NK-92 (cell line): ENCODE results near the gene P4HA1.
"Not testable (repeated sequence)": the region's sequence is repeated elsewhere in the genome, so short reads cannot be mapped to it uniquely, and the experiment has no call there.

Experiments
- DNase-seq: peaks from one replicate; lab custom pipeline; 2025; ENCODE audit not compliant: unreplicated experiment; lab: John Stamatoyannopoulos, UW

Gene P4HA1

DNA sequence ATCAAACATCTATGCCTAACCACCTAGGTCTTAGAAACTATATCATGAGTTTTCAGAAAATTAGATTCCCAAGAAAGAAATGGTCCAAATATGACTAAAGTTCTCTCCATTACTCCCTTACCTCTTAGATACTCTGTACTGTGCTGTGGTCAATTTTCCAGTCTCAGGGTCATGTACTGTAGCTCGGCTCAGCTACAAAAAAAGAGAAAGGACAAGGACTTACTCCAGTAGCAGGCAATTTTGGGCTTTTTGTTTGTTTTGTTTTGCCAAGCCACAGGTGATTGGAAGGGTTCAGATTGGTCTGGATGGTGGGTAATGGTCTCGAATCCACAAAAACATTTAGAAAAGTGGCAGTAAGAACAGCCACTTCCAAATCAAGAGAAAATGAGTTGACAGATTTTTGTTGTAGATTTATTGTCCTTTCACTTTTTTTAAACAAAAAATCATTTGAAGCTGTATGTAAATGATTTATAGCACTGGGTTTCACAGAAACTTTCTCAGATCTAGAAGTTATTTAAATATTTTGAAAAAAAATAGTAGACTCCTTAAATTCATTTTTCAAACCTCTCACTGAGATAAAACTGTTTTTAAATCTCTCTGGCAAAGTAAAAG, 52.8 kb downstream of the P4HA1 start:
- DNase-seq, result no peak

DNA sequence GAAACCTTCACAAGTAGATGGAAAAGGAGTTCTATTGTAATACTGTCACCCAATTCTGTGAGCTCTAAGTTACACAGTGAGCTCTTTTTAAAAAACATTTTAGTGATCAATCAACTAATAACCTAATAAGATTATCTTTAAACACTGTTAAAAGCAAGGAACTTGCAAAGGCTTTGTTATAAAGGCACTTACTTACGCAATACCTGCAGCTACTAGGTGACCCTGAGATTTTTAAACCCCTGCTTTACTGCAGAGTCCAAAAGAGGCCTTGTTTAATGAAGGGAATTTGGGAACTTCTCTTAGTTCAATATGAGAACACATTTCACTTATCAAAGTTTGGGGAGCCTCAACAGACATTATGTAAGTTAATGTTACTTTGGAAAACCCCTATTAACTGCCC, 53.3 kb downstream of the P4HA1 start:
- no peak for DNase-seq

DNA sequence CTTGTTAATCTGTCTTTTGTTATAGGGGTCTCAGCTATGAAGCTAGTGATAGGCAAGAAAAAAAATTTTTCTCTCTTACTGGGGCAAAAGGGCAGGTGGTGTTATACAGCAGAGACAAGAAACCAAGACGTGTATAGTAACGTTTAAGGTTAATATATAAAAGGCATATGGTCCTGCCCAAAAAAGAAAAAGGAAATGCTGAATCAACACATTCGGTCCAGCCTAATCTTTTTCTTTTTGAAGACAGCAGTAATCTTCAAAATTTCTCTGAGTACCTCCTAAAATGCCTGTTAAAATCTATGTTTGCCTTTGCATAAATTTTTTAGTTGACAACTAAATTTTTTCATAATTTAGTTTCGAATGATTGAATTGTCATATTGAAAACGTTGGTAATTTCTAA, 54.5 kb downstream of the P4HA1 start:
- DNase-seq, result no peak

DNA sequence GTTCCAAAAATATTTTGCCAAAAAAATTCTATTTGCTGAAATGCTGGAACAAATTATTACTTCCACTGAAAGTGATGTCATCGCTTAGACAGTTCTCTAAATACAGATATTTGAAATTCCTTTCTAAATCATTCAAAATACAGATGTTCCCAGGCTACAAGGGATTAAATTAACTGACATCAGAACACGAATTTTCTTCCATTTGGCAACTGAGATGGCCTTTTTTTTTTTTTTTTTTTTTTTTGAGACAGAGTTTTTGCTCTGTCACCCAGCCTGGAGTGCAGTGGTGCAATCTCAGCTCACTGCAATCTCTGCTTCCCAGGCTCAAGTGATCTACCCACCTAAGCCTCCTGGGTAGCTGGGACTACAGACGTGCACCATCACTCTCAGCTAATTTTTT, 57.0 kb downstream of the P4HA1 start:
- DNase-seq, result no peak

DNA sequence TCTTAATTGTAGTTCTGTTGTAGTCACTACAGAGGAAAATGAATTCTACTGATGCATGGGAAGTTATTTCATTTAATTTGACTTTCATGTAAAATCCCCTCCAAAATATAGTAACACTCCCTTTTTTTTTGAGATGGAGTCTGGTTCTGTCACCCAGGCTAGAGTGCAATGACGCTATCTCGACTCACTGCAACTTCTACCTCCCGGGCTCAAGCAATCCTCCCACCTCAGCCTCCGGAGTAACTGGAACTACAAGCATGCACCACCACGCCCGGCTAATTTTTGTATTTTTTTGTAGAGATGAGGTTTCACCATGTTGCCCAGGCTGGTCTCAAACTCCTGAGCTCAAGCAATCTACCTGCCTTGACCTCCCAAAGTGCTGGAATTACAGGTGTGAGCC, 60.4 kb downstream of the P4HA1 start:
- DNase-seq, result not testable (repeated sequence)

DNA sequence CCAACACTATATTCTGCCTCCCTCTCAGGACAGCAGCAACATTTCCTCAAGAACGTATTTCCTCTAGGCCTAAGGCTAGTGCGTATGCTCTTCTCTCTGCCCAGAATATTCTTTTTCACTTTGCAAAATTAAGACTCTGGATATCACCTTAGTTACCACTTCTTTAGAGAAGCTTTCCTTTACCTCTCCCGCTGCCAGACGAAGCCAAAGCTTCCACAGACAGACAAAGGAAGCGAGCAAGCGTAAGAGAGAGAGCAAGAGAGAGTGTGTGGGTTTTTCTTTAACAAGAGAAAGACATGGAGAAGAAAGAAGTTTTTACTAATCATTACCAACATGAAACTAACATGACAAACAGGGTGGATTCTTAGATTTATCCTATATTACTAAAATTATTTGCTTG, 64.1 kb downstream of the P4HA1 start:
- no peak for DNase-seq

DNA sequence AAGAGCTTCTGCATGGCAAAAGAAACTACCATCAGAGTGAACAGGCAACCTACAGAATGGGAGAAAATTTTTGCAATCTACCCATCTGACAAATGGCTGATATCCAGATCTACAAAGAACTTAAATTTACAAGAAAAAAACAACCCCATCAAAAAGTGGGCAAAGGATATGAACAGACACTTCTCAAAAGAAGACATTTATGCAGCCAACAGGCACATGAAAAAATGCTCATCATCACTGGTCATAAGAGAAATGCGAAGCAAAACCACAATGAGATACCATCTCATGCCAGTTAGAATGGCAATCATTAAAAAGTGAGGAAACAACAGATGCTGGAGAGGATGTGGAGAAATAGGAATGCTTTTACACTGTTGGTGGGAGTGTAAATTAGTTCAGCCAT, 70.0 kb downstream of the P4HA1 start:
- DNase-seq, result not testable (repeated sequence)

DNA sequence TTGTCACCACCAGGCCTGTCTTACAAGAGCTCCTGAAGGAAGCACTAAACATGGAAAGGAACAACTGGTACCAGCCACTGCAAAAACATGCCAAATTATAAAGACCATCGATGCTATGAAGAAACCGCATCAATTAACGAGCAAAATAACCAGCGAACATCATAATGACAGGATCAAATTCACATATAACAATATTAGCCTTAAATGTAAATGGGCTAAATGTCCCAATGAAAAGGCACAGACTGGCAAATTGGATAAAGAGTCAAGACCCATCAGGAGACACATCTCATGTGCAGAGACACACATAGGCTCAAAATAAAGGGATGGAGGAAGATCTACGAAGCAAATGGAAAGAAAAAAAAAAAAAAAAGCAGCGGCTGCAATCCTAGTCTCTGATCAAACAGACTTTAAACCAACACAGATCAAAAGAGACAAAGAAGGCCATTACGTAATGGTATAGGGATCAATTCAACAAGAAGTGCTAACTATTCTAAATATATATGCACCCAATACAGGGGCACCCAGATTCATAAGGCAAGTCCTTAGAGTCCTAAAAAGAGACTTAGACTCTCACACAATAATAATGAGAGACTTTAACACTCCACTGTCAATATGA, 73.1 kb downstream of the P4HA1 start:
- DNase-seq, result not testable (repeated sequence)

DNA sequence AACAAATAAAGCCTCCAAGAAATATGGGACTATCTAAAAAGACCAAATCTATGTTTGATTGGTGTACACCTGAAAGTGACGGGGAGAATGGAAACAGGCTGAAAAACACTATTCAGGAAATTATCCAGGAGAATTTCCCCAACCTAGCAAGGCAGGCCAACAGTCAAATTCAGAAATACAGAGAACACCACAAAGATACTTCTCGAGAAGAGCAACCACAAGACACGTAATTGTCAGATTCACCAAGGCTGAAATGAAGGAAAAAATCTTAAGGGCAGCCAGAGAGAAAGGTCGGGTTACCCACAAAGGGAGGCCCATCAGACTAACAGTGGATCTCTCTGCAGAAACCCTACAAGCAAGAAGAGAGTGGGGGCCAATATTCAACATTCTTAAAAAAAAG, 73.7 kb downstream of the P4HA1 start:
- DNase-seq, result not testable (repeated sequence)

DNA sequence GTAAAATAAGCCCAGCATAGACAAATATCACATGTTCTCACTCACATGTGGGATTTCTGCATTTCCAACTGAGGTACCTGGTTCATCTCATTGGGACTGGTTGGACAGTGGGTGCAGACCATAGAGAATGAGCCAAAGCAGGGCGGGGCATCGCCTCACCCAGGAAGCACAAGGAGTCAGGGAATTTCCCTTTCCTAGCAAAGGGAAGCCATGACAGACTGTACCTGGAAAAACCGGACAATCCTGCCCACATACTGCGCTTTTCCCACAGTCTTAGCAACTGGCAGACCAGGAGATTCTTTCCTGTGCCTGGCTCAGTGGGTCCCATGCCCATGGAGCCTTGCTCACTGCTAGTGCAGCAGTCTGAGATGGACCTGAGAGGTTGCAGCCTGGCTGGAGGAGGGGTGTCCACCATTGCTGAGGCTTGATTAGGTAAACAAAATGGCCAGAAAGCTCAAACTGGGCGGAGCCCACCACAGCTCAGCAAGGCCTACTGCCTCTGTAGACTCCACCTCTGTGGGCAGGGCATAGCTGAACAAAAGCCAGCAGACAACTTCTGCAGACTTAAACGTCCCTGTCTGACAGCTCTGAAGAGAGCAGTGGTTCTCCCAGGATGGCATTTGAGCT, 75.0 kb downstream of the P4HA1 start:
- not testable (repeated sequence) for DNase-seq

DNA sequence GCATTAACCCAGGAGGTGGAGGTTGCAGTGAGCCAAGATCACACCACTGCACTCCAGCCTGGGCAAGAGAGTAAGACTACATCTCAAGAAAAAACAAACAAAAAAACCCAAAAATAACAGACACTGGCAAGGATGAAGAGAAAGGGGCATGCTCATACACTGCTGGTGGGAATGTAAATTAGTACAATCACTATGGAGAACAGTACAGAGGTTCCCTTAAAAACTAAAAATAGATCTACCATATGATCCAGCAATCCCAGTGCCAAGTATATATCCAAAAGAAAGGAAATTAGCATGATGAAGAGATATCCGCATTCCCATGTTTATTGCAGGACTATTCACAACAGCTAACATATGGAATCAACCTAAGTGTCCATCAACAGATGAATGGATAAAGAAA, 75.6 kb downstream of the P4HA1 start:
- DNase-seq, result no peak

DNA sequence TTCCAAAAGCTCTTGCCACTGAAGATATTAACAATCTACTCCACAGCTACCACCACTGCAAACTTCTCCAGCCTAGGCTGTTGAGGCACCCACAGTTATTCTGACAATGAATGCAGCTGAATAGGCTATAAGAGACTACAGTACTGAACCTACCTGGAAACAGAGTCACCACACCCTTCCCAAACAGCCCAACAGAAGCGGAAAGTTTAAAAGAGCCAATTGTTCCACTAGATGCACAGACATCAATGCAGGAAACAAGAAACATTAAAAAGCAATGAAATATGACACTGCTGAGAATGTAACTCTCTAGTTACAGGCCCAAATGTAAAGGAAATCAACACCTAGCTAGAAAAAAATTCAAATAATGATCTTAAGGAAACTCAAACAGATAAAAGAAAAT, 77.6 kb downstream of the P4HA1 start:
- no peak for DNase-seq

DNA sequence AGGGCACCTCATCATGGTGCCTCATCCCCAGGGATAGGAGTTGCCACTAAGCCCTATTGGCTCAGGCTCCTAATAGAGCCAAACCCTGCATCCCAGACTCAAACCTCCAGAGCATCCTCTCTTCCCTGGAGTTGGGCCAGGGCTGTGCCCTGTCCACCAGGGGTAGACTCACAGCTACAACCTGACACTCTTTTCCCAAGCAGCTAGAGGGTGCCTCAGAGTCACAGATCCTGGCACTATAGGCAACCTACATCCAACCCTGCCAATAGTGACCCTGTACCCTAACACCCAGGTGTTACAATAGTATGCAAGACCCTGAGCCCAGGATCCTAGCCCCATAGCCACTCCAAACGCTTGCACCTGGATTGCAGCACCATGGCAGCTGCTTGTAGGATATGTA, 78.0 kb downstream of the P4HA1 start:
- no peak for DNase-seq

DNA sequence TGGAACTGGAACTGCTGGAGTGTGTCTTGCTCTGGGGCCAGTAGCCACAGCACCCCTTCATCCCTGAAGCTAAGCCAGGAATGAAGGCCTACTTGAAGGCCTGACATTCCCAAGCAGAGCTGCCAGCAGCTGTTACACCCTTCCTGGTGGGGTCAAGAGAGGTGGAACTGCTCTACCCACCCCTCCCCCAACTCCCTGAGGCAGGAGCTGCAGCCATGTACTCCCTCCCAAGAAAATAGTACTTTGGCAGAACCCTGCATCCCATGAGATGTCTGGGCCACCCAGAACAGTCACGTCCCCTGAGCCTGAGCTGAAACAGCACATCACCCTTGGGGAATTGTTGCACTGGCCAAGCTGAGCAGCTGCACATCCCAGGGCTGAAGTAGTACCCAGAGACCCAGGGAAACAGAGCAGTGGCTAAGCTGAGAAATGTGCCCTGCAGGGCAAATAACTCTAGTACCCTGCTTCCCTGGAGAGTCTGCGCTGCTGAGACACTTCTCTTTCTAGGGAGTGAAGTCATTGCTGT, 78.6 kb downstream of the P4HA1 start:
- no peak for DNase-seq

DNA sequence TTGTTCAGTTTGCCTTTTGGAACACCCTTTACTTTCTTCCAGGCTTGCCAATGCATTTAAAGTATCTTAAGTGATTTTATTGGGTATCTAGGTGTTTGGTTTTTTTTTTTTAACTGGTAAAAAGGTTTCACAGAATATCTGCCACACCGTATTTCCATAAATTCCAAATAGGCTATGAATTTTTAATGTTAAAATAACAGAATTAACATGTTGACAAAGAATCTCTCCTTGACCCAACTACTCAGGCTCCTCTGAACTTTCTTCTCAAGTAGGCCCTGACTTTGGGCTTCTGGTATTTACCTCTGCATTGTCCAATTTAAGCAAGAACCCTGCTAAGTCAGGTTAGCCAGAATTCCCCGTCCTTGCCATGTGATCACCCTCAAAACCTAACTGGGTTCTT, 80.9 kb downstream of the P4HA1 start:
- DNase-seq, result no peak

DNA sequence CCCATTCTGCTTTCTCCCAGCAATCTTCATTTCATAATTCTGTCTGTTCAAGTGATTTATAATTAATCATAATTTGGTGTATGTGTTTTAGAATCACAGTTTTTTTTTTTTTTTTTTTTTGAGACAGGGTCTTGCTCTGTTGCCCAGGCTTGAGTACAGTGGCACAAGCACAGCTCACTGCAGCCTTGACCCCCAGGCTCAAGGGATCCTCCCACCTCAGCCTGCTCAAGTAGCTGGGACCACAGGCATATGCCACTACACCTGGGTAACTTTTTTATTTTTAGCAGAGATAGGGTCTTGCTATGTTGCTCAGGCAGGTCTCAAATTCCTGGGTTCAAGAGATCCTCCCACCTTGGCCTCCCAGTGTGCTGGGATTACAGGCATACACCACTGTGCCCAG, 92.8 kb downstream of the P4HA1 start:
- DNase-seq, result no peak

DNA sequence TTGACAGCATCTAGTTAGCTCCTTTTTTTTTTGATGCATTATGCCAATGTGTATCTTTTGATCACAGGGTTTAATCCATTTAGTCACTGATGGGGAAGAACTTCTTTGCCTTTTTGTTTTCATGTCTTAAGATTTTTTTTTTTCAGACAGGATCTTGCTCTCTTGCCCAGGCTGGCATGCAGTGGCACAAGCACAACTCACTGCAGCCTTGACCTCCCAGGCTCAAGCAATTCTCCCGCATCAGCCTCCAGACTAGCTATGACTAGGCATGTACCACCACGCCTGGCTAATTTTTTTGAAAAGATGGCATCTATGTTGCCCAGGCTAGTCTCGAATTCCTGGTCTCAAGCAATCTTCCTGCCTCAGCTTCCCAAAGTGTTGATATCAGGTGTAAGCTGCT, 95.7 kb downstream of the P4HA1 start:
- DNase-seq, result no peak

DNA sequence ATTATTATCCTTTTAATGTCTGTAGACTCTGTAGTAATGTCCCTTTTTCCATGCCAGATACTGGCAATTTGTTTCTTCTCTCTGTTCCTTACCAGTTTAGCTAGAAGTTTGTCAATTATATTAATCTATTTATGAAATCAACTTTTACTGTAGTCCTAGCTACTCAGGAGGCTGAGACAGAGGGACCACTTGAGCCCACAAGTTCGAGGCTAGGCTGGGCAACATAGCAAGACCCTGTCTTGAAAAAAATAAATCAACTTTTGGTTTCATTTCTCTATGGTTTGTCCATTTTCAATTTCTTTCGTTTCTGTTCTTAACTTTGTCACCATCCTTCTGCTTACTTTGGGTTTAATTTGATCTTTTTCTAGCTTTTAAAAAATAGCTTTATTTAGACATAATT, 99.6 kb downstream of the P4HA1 start:
- no peak for DNase-seq

DNA sequence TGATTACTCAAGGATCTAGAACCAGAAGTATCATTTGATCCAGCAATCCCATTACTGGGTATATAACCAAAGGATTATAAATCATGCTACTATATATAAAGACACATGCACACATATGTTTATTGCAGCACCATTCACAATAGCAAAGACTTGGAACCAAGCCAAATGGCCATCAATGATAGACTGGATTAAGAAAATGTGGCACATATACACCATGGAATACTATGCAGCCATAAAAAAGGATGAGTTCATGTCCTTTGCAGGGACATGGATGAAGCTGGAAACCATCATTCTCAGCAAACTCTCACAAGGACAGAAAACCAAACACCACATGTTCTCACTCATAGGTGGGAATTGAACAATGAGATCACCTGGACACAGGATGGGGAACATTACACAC, 101.2 kb downstream of the P4HA1 start:
- DNase-seq, result not testable (repeated sequence)

DNA sequence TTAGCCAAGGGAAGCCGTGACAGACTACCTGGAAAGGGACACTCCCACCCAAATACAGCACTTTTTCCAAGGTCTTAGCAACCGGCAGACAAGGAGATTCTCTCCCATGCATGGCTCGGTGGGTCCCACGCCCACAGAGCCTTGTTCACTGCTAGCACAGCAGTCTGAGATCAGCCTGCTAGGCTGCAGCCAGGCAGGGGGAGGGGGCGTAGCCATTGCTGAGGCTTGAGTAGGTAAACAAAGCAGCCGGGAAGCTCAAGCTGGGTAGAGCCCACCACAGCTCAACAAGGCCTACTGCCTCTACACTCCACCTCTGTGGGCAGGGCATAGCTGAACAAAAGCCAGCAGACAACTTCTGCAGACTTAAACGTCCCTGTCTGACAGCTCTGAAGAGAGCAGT, 106.9 kb downstream of the P4HA1 start:
- DNase-seq, result not testable (repeated sequence)

DNA sequence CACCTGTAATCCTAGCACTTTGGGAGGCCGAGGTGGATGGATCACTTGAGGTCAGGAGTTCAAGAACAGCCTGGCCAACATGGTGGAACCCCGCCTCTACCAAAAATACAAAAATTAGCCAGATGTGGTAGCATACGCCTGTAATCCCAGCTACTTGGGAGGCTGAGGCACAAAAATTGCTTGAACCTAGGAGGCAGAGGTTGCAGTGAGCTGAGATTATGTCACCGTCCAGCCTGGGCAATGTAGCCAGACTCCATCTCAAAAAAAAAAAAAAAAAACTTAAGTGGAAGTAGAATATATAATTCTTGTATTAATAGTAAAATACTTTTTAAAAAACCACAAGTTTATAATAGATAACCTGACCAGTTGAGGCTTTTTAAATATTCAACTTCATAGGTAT, 112.0 kb downstream of the P4HA1 start:
- DNase-seq, result not testable (repeated sequence)

DNA sequence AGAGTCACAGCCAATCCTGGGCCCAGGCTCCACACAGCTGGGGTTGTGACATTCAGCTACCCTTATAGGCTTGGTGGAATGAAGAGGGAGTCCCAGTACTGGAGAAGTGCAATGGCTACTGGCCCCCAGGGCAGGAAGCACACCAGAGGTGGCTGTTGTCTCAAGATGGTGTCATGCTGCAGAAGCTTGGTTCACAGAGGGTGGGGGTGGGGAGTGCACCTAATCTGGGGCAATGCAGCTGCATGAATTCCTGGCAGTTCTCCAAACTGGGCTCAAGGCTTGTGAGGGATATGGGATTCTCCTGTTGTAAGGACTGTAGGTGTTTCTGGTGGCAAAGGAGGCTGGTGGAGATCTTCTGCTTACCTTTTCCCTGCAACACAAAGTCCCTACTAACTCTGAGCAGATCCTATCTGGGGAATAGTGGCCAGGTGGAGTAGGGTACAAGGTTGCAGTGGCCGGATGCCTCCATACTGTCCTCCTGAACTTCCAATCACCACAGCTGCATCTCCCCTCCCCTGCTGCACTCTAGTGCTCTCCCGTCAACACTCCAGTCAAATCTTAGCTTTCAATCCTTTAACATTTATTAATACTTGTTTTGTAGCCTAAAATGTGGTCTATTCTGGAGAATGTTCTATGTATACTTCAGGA, 114.7 kb downstream of the P4HA1 start:
- DNase-seq, result no peak
